NB4 (cell line): ENCODE results near the gene KATNAL2.

ENCODE experiments used
- MAX ChIP-seq: IDR thresholded peaks from 2 replicates; pipeline ENCODE4 v1.6.1; 2011; ENCODE audit warnings: low read depth, low read length
- TF ChIP-seq, protein P1 (sequence below): IDR thresholded peaks from one replicate; pipeline ENCODE4 v1.5.1; 2012; ENCODE audit warnings: low read depth, low read length

- TF ChIP-seq, protein P1, sequence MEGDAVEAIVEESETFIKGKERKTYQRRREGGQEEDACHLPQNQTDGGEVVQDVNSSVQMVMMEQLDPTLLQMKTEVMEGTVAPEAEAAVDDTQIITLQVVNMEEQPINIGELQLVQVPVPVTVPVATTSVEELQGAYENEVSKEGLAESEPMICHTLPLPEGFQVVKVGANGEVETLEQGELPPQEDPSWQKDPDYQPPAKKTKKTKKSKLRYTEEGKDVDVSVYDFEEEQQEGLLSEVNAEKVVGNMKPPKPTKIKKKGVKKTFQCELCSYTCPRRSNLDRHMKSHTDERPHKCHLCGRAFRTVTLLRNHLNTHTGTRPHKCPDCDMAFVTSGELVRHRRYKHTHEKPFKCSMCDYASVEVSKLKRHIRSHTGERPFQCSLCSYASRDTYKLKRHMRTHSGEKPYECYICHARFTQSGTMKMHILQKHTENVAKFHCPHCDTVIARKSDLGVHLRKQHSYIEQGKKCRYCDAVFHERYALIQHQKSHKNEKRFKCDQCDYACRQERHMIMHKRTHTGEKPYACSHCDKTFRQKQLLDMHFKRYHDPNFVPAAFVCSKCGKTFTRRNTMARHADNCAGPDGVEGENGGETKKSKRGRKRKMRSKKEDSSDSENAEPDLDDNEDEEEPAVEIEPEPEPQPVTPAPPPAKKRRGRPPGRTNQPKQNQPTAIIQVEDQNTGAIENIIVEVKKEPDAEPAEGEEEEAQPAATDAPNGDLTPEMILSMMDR = no peak
- TF ChIP-seq MAX = no peak
These were observed 3.3 kb downstream of the KATNAL2 start for GRCh38 chr18:46920653-46921052.
